Hematopoietic multipotent progenitor cell treated with erythropoietin and hydrocortisone succinate and interleukin-3 and kit ligand, for 8 days (in vitro differentiated cells): ENCODE results near the gene HYAL1.
"Not testable (repeated sequence)": the region's sequence is repeated elsewhere in the genome, so short reads cannot be mapped to it uniquely, and the experiment has no call there.

Experiments
- DNase-seq: peaks from one replicate; pipeline ENCODE4 v3.0.0-alpha.2; 2015

HYAL1 gene

GRCh38 chr3:50316657-50317242 lies 13.4 kb upstream of the HYAL1 start:
- DNase-seq: no peak

GRCh38 chr3:50314816-50315215 lies 11.4 kb upstream of the HYAL1 start:
- no peak for DNase-seq

- DNase-seq: no peak
Measured at GRCh38 chr3:50314342-50314741, 11.0 kb upstream of the HYAL1 start.

GRCh38 chr3:50312041-50312440 lies 8.7 kb upstream of the HYAL1 start:
- not testable (repeated sequence) for DNase-seq

GRCh38 chr3:50304601-50305000 lies 1.2 kb upstream of the HYAL1 start:
- DNase-seq: no peak

GRCh38 chr3:50302095-50303012 lies 1.0 kb downstream of the HYAL1 start:
- no peak for DNase-seq

- no peak for DNase-seq
Measured at GRCh38 chr3:50300681-50301254, 2.6 kb downstream of the HYAL1 start.

GRCh38 chr3:50299929-50300680 lies 3.3 kb downstream of the HYAL1 start:
- peak; percentile 70 for DNase-seq

GRCh38 chr3:50299638-50299928 lies 3.8 kb downstream of the HYAL1 start:
- no peak for DNase-seq

GRCh38 chr3:50298836-50299637 lies 4.3 kb downstream of the HYAL1 start, which contains the start of the genes HYAL3 and NAA80:
TSS of gene HYAL3 (minus strand) at chr3:50299405. CDS start at chr3:50295602, 3,803 bp downstream.
TSS of gene NAA80 (minus strand) at chr3:50299405. CDS start at chr3:50297463, 1,942 bp downstream.
- peak; percentile 99 for DNase-seq

- DNase-seq: peak; percentile 53
Measured at GRCh38 chr3:50297896-50298725, 5.3 kb downstream of the HYAL1 start.

GRCh38 chr3:50297384-50297775 lies 6.0 kb downstream of the HYAL1 start:
- peak; percentile 58 for DNase-seq

- no peak for DNase-seq
Measured at GRCh38 chr3:50296721-50297383, 6.5 kb downstream of the HYAL1 start.

- DNase-seq: no peak
Measured at GRCh38 chr3:50295553-50296431, 7.6 kb downstream of the HYAL1 start.

- DNase-seq: no peak
Measured at GRCh38 chr3:50294492-50295403, 8.6 kb downstream of the HYAL1 start.

- no peak for DNase-seq
Measured at GRCh38 chr3:50294089-50294488, 9.3 kb downstream of the HYAL1 start.

GRCh38 chr3:50293079-50293801 lies 10.1 kb downstream of the HYAL1 start:
- DNase-seq: no peak
